VCaP (cell line): ENCODE results near the gene CFAP65.

Experiments
- H3K27ac ChIP-seq: fragments of 450-650 bp; 2 replicates; pipeline ENCODE4 v1.5.1; 2017
- TF ChIP-seq, protein P1 (sequence below): fragments of 450-650 bp; conservative IDR thresholded peaks from 2 replicates; pipeline ENCODE4 v1.5.1; 2017; ENCODE audit warnings: mild to moderate bottlenecking, moderate library complexity

Gene CFAP65

DNA sequence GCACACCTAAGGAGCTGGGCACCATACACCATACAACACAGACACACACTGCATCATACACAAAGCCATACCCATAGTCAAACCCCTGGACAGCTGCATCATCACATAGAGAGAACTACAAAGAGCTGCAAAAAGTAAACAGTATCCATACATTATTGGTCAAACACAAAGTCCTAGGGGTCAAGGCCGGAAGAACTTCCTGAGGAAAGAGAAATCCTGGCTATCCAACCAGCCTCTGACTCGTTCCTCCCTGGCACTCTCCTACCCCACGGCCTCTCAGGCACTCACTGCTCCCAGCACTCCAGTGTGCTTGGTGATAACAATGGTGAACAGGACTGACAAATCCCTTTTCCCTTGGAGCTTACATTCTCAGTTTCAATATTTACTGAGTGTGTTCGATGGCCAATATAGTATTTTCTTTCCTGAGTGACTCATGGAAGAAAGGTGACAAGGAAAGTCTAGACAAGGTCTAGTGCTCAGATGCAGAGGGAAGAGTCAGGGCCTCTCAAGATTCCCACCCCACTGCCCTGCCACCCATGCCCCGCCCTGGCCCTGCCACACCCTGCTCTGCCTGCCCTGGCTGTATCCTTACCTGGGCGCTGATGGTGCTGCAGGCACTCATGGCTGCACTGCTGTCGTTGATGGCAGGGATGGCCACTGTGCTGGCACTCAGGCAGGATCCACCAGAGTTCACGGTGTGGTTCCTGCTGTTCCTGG, 3.4 kb downstream of the CFAP65 start:
- no peak overlapping the region for H3K27ac ChIP-seq
- TF ChIP-seq, protein P1, sequence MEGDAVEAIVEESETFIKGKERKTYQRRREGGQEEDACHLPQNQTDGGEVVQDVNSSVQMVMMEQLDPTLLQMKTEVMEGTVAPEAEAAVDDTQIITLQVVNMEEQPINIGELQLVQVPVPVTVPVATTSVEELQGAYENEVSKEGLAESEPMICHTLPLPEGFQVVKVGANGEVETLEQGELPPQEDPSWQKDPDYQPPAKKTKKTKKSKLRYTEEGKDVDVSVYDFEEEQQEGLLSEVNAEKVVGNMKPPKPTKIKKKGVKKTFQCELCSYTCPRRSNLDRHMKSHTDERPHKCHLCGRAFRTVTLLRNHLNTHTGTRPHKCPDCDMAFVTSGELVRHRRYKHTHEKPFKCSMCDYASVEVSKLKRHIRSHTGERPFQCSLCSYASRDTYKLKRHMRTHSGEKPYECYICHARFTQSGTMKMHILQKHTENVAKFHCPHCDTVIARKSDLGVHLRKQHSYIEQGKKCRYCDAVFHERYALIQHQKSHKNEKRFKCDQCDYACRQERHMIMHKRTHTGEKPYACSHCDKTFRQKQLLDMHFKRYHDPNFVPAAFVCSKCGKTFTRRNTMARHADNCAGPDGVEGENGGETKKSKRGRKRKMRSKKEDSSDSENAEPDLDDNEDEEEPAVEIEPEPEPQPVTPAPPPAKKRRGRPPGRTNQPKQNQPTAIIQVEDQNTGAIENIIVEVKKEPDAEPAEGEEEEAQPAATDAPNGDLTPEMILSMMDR, result no peak

DNA sequence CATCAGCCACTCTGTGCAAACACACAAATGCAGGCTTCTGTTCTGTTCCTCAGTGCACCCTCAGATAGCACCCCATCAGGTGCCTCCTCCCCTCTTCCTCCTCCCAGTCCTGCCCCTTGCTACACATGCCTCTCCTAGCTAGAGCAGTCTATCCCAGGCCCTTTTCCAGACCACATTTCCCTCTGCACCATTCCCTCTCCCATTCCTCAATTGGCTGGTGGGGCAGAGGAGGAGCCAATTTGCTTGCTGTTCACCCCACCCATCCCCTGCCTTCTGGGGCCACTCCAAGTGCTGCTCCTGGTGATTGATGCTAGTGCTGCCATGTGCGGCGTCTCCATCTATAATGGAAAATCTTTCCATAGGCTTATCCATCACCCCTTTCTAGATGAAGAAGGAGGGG, 5.4 kb downstream of the CFAP65 start:
- TF ChIP-seq, protein P1, result no peak
- no peak overlapping the region for H3K27ac ChIP-seq

DNA sequence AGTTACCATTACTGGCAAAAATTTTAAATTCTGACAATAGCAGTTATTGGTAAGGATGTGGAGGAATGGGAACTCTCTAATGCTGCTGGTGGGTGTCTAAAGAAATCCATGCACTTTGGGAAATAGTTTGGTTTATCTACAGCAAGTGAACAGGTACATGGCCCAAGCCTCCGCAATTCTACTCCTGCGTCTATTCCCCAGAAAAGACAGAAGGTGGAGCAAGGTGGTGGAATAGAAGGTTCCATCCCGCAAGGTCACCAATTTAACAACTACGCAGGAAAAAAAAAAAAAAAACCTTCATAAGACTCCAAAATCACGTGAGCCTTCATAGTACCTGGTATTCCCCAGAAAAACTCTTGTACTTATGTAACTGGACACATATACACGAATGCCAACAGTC, 6.5 kb downstream of the CFAP65 start:
- no peak overlapping the region for H3K27ac ChIP-seq
- TF ChIP-seq, protein P1, result no peak

DNA sequence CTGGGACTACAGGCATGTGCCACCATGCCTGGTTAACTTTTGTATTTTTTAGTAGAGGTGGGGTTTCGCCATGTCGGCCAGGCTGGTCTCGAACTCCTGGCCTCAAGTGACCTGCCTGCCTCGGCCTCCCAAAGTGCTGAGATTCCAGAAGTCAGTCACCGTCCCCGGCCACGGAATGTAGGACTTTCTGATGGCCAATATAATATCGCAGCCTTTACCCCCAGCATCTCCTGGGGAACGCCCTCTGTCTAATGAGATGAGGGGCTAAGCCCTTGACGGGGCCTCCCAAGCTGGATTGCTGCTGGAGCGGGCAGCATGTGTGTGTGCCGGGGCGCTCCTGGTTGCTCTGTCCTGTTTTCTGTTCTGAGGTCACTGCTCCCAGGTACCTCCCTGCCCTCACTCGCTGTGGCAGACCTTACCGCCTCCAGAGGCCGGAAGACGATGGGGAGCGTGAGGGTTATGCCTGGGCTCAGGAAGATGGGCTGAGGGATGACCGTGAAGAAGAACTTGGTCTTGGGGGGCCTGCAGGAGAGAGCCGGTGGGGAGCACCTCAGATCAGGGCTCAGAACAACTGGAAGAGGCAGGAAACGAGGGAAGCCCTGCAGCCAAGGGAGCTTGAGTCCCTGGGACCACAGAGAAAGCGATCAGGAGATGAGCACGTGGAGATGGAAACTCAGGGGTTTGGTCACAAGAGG, 9.1 kb downstream of the CFAP65 start:
- no peak overlapping the region for H3K27ac ChIP-seq
- TF ChIP-seq, protein P1, result no peak

DNA sequence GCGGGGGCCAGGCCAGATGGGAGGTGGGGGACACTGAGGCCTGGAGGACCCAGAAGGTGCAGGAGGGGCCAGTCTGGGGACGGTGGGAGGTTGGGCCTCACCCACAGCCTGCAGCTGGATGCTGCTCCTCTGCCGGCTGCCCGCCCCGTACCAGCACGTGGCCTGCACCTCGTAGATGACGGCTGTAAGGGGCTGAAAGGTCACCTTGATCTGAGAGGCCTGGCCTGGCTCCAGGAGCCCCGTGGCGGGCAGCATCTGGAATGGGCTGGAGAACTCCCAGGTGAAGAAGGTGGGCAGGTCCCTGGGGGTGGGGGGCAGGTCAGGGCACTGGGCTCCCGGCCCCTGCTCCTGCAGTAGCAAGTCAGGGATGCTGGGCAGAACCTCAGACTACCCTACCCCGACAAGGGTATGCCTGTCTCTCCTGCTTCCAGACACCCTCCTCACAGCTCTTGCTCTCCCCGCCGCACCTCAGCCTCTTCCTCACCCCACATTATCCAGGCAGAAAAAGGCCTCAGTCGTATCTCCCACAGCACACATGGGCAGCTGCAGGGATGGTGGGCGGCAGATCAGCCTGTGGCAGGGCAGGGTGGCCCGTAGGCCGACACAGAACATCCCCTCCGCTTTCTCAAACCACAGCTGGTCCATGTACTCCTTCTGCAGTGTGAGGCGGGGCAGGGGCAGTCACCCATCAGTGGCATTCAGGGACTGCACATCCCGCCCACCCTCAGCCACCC, 10.1 kb downstream of the CFAP65 start:
- H3K27ac ChIP-seq, result no peak overlapping the region
- TF ChIP-seq, protein P1, result no peak

DNA sequence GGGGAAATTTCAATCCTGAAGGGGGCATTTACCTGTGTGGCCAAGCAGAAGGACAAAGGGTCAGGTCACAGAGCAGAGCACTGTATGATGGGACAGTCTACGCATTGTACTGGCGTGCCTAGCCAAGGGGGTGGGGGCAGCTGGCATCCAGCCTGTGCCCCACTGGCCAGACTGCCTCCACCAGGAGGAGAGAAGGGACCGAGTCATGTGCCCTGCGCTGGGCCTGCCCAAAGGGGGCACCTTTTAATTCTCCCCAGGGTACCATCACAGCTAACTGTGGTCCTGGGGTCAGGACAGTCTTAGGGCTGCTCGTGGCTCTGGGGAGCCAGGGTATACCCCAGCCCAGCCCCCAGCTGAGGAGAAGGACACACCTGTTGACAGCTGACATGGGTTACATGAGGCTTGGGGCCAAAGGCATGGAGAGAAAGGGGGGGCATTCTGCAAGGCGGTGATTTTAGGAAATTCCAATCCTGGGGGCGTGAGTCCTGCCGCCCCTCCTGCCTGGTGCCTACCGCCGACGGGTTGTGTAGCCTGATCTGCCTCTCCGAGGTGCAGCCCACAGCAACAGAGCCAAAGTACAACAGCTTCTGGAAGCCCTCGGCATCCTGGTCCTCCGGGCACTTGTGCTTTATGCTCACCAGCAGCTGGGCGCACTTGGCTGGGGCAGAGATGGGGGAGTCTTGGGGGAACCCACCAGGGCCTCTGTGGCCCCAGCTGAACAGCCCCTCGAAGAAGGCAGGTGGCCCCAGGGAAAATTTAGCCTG, 11.0 kb downstream of the CFAP65 start:
- TF ChIP-seq, protein P1, result no peak
- no peak overlapping the region for H3K27ac ChIP-seq

DNA sequence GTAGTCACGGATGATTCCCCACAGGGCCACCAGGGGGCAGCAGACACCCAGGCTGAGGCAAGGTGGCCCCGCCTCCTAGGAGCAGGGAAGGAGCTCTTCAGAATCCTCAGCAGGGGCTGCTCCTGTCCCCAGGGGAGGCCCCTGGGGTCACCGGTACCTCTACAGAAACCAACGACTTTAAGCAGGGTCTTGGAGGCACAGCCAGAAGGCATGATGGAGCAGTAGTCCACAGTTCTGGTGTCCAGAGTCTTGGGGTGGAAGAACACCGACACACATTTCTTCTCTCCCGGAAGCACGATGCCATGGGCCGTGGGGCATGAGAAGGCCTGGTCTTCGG, 11.5 kb downstream of the CFAP65 start:
- H3K27ac ChIP-seq, result no peak overlapping the region
- TF ChIP-seq, protein P1, result peak; percentile 97
